ENCODE data around the gene DAB1. TPM values are rescaled to one million over a fixed set of nuclear protein-coding genes. Genes with fewer than 3 reads are reported as not detected.

DAB1 gene
- total RNA-seq, 1 donor from 2014 or later = 3.1 TPM

- peaks cover 2% of the 10 kb centered on the region for H3K9me3 Mint-ChIP-seq (ENCODE audit: unreplicated experiment)
- no peak overlapping the region for H3K27ac Mint-ChIP-seq (ENCODE audit: unreplicated experiment)
- no peak overlapping the region for H3K4me3 Mint-ChIP-seq (ENCODE audit: unreplicated experiment)
- no peak for TF ChIP-seq CTCF (IDR thresholded peaks at IDR 0.05; ENCODE audit: partially characterized antibody, unreplicated experiment)
- no peaks in the 10 kb centered on the region for H3K36me3 Mint-ChIP-seq (ENCODE audit: unreplicated experiment)
- H3K4me1 Mint-ChIP-seq (ENCODE audit: low read depth, unreplicated experiment) = peaks cover 8% of the 10 kb centered on the region
- no peaks in the 10 kb centered on the region for H3K27me3 Mint-ChIP-seq (ENCODE audit: unreplicated experiment)
- DNase-seq = no peak
Measured at GRCh38 chr1:57179001-57179400, 244.9 kb downstream of the DAB1 start.

- Mint-ChIP-seq H3K9me3 (ENCODE audit: unreplicated experiment) (peaks cover 2% of the 10 kb centered on the region), H3K36me3 (ENCODE audit: unreplicated experiment) (no peaks in the 10 kb centered on the region), H3K4me1 (ENCODE audit: low read depth, unreplicated experiment) (peaks cover 8% of the 10 kb centered on the region), H3K27me3 (ENCODE audit: unreplicated experiment) (no peaks in the 10 kb centered on the region), H3K4me3 (ENCODE audit: unreplicated experiment) (no peak overlapping the region), H3K27ac (ENCODE audit: unreplicated experiment) (no peak overlapping the region)
- TF ChIP-seq CTCF (IDR thresholded peaks at IDR 0.05; ENCODE audit: partially characterized antibody, unreplicated experiment) = no peak
- DNase-seq = no peak
Measured at GRCh38 chr1:57175506-57175905, 248.4 kb downstream of the DAB1 start.

GRCh38 chr1:57172040-57172439 is 251.8 kb downstream of the DAB1 start:
- Mint-ChIP-seq H3K4me1 (ENCODE audit: low read depth, unreplicated experiment) (peaks cover 1% of the 10 kb centered on the region), H3K4me3 (ENCODE audit: unreplicated experiment) (no peak overlapping the region), H3K36me3 (ENCODE audit: unreplicated experiment) (no peaks in the 10 kb centered on the region), H3K9me3 (ENCODE audit: unreplicated experiment) (no peaks in the 10 kb centered on the region), H3K27me3 (ENCODE audit: unreplicated experiment) (peaks cover 3% of the 10 kb centered on the region), H3K27ac (ENCODE audit: unreplicated experiment) (no peak overlapping the region)
- DNase-seq = no peak
- no peak for TF ChIP-seq CTCF (IDR thresholded peaks at IDR 0.05; ENCODE audit: partially characterized antibody, unreplicated experiment)

- H3K27me3 Mint-ChIP-seq (ENCODE audit: unreplicated experiment) = peaks cover 3% of the 10 kb centered on the region
- no peak overlapping the region for H3K27ac Mint-ChIP-seq (ENCODE audit: unreplicated experiment)
- TF ChIP-seq CTCF (IDR thresholded peaks at IDR 0.05; ENCODE audit: partially characterized antibody, unreplicated experiment) = no peak
- no peaks in the 10 kb centered on the region for H3K36me3 Mint-ChIP-seq (ENCODE audit: unreplicated experiment)
- H3K9me3 Mint-ChIP-seq (ENCODE audit: unreplicated experiment) = no peaks in the 10 kb centered on the region
- H3K4me3 Mint-ChIP-seq (ENCODE audit: unreplicated experiment) = no peak overlapping the region
- no peak for DNase-seq
- peaks cover 1% of the 10 kb centered on the region for H3K4me1 Mint-ChIP-seq (ENCODE audit: low read depth, unreplicated experiment)
Measured at GRCh38 chr1:57167997-57168396, 255.9 kb downstream of the DAB1 start.

GRCh38 chr1:57165546-57165945 is 258.3 kb downstream of the DAB1 start:
- Mint-ChIP-seq H3K36me3 (ENCODE audit: unreplicated experiment) (no peaks in the 10 kb centered on the region), H3K9me3 (ENCODE audit: unreplicated experiment) (no peaks in the 10 kb centered on the region), H3K4me1 (ENCODE audit: low read depth, unreplicated experiment) (peaks cover 1% of the 10 kb centered on the region), H3K27ac (ENCODE audit: unreplicated experiment) (no peak overlapping the region), H3K27me3 (ENCODE audit: unreplicated experiment) (peaks cover 3% of the 10 kb centered on the region), H3K4me3 (ENCODE audit: unreplicated experiment) (no peak overlapping the region)
- no peak for DNase-seq
- no peak for TF ChIP-seq CTCF (IDR thresholded peaks at IDR 0.05; ENCODE audit: partially characterized antibody, unreplicated experiment)

All from glutamatergic neuron (in vitro differentiated cells).